ENCODE results near the gene NPAS2. TPM values are rescaled to one million over a fixed set of nuclear protein-coding genes. Genes with fewer than 3 reads are reported as not detected.
A peak's percentile ranks its signal among the peaks of the same experiment; 100 is the strongest.

The NPAS2 gene
- polyA plus RNA-seq, 3 donors from 2014 or later, result not detected

DNA sequence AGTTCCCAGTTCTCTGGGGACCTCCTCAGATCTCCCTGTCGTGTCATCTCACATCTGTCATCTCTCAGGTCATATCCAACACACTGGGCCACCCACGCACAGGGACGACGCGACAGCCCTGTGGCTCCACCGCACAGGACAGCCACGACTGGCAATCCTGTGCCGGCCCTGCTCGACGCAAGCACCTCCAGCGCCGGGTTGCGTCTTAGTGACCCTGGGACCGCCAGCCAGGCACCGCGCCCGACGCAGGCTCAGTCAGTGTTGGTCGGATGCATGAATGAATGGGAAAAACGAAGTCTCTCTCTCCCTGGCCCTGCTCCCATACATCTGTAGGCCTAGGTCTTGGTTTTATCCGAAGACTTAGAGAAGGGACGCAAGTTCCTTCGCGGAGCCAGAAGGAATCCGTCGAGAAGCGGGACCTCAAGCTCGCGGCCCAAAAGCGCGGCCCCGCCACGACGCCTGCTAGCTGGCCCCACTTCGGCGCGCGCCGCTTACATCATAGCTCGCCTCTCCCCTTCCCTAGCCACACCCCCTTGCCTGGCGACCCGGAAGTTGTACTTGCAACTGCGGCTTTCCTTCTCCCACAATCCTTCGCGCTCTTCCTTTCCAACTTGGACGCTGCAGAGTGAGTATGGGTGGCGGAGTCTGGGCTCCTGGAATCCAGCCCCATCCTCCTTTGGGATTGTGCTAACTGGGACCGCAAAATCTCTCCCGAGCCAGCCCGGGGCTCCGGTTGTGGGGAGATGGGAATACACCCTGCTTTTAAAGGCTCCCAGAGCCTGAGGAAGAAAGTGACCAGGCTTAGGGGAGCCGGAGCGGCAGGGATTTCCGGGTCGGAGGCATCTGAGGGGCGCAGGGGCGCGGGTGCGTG lies 182.0 kb downstream of the NPAS2 start, which contains the start of gene RPL31:
TSS of gene RPL31 (plus strand) at position 599 of the 871 bp plus-strand sequence. CDS start 413 bp downstream, outside the sequence.
- H3K4me1 Mint-ChIP-seq, result peaks cover 44 to 53% of the 10 kb centered on the region in 2 donors
- peaks cover 5 to 31% (median 14%) of the 10 kb centered on the region in 3 donors for H3K36me3 Mint-ChIP-seq
- H3K4me3 Mint-ChIP-seq, result peak within 1 kb of the TSS; percentile 91 to 98 (median 95)

DNA sequence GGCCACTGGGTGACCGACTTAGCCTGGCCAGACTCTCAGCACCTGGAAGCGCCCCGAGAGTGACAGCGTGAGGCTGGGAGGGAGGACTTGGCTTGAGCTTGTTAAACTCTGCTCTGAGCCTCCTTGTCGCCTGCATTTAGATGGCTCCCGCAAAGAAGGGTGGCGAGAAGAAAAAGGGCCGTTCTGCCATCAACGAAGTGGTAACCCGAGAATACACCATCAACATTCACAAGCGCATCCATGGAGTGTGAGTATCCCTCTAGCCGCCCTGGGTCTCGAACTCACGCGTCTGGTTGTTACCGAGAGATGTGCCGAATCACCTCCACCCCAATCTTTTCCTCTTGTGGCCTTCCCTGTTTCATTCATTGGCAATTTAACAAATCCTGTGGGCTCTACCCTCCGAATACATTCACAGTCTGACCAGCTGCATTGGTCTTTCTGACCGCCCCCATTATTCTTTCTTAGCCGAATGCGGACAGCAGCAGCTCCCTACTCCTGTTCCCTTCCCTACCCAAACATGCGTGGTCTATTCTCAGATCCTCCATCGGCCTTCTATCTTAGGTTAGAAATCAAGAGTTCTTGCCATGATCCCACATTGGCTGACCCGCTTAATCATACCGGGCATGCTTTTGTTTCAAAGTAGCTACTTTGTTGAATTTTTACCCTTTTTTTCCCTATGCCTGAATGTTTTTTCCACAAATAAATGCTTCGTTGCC lies 182.8 kb downstream of the NPAS2 start:
- peak in 1 of 3 donors; percentile 5 for DNase-seq
- Mint-ChIP-seq H3K9me3 (no peaks in the 10 kb centered on the region), H3K4me1 (peaks cover 44 to 59% of the 10 kb centered on the region in 2 donors), H3K27ac (peak overlapping the region; percentile 93 to 99 (median 96)), H3K36me3 (peaks cover 5 to 37% (median 19%) of the 10 kb centered on the region in 3 donors), H3K4me3 (peak overlapping the region; percentile 91 to 98 (median 95)), H3K27me3 (ENCODE audit: low read depth in 3 of 3) (peaks cover 5 to 11% (median 11%) of the 10 kb centered on the region in 3 donors)

More for the DNA sequence above, 182.0 kb downstream of the NPAS2 start, which contains the start of gene RPL31:
- DNase-seq, result peak; percentile 93 to 95 (median 95)
- H3K9me3 Mint-ChIP-seq, result no peaks in the 10 kb centered on the region
- peak within 1 kb of the TSS; percentile 93 to 99 (median 96) for H3K27ac Mint-ChIP-seq
- peaks cover 5 to 11% (median 11%) of the 10 kb centered on the region in 3 donors for H3K27me3 Mint-ChIP-seq (ENCODE audit: low read depth in 3 of 3)

DNA sequence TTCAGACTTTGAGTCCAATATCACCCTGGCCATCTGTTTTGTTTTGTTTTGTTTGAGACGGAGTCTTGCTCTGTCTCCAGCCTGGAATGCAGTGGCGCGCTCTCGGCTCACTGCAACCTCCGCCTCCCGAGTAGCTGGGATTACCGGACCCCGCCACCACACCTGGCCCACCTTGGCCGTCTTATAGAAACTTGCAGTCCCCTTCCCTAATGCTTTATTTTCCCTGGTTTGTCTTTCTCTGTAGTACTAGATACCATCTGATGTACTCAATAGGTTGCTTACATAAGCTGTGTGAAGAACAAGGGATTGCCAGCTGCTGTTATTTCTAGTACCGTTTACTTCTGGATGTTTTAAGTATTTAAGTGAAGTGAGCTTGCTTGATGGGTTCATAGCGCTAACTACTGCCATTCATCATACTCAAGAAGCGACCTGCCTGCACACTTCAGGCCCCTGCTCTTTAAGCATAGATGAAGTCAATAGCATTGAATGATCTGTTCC lies 183.4 kb downstream of the NPAS2 start:
- peak overlapping the region; percentile 93 to 99 (median 96) for H3K27ac Mint-ChIP-seq
- H3K9me3 Mint-ChIP-seq, result no peaks in the 10 kb centered on the region
- H3K4me3 Mint-ChIP-seq, result peak overlapping the region; percentile 91 to 98 (median 95)
- H3K4me1 Mint-ChIP-seq, result peaks cover 47 to 65% of the 10 kb centered on the region in 2 donors
- peaks cover 5 to 43% (median 23%) of the 10 kb centered on the region in 3 donors for H3K36me3 Mint-ChIP-seq
- no peak for DNase-seq
- peaks cover 5 to 11% (median 11%) of the 10 kb centered on the region in 3 donors for H3K27me3 Mint-ChIP-seq (ENCODE audit: low read depth in 3 of 3)

- DNase-seq, result no peak
- peaks cover 5 to 11% (median 11%) of the 10 kb centered on the region in 3 donors for H3K27me3 Mint-ChIP-seq (ENCODE audit: low read depth in 3 of 3)
- H3K4me1 Mint-ChIP-seq, result peaks cover 52 to 78% of the 10 kb centered on the region in 2 donors
- H3K27ac Mint-ChIP-seq, result peak overlapping the region in 5 of 6 donors; percentile 3 to 97 (median 93)
- peaks cover 5 to 43% (median 23%) of the 10 kb centered on the region in 3 donors for H3K36me3 Mint-ChIP-seq
- peak overlapping the region in 2 of 5 donors; percentile 9 to 23 for H3K4me3 Mint-ChIP-seq
- no peaks in the 10 kb centered on the region for H3K9me3 Mint-ChIP-seq
These were observed 184.8 kb downstream of the NPAS2 start for GRCh38 chr2:101004620-101005325.

- peaks cover 5 to 11% (median 11%) of the 10 kb centered on the region in 3 donors for H3K27me3 Mint-ChIP-seq (ENCODE audit: low read depth in 3 of 3)
- peak overlapping the region in 2 of 6 donors; percentile 29 to 45 for H3K27ac Mint-ChIP-seq
- no peaks in the 10 kb centered on the region for H3K9me3 Mint-ChIP-seq
- H3K36me3 Mint-ChIP-seq, result peaks cover 5 to 47% (median 23%) of the 10 kb centered on the region in 3 donors
- no peak overlapping the region for H3K4me3 Mint-ChIP-seq
- DNase-seq, result no peak
- H3K4me1 Mint-ChIP-seq, result peaks cover 52 to 77% of the 10 kb centered on the region in 2 donors
These were observed 186.3 kb downstream of the NPAS2 start for GRCh38 chr2:101006065-101006715.

GRCh38 chr2:101007415-101008345 lies 187.7 kb downstream of the NPAS2 start:
- no peaks in the 10 kb centered on the region for H3K9me3 Mint-ChIP-seq
- peak overlapping the region in 4 of 6 donors; percentile 9 to 51 (median 36) for H3K27ac Mint-ChIP-seq
- H3K4me1 Mint-ChIP-seq, result peaks cover 43 to 73% of the 10 kb centered on the region in 2 donors
- H3K4me3 Mint-ChIP-seq, result no peak overlapping the region
- H3K27me3 Mint-ChIP-seq (ENCODE audit: low read depth in 3 of 3), result peaks cover 0 to 5% (median 5%) of the 10 kb centered on the region in 3 donors
- no peak for DNase-seq
- H3K36me3 Mint-ChIP-seq, result peaks cover 5 to 47% (median 23%) of the 10 kb centered on the region in 3 donors

DNA sequence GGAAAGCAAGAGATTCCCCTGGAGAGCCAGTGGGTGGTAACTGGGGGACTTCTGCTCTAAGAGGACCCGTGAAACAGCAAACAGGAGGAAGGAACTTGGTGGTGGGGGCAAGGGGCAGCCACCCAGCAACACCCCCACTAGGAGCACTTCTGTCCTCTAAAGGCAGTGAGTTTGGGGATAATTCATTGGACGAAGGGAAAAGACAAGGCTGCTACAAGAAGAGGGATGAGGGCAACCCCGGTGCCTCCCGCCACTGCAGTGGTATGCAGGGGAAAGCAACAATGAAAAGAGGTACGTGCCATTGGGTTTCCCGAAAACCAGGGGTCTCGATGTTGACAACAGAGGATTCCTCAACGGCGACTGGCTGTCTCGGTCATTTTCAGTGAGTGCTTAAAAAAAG lies 191.2 kb downstream of the NPAS2 start:
- H3K9me3 Mint-ChIP-seq, result no peaks in the 10 kb centered on the region
- H3K27me3 Mint-ChIP-seq (ENCODE audit: low read depth in 3 of 3), result peaks cover 0 to 2% (median 0%) of the 10 kb centered on the region in 3 donors
- H3K36me3 Mint-ChIP-seq, result peaks cover 0 to 24% (median 9%) of the 10 kb centered on the region in 3 donors
- no peak overlapping the region for H3K4me3 Mint-ChIP-seq
- no peak for DNase-seq
- peak overlapping the region in 3 of 6 donors; percentile 21 to 76 (median 64) for H3K27ac Mint-ChIP-seq
- peaks cover 13 to 42% of the 10 kb centered on the region in 2 donors for H3K4me1 Mint-ChIP-seq

- Mint-ChIP-seq H3K9me3 (no peaks in the 10 kb centered on the region), H3K4me1 (peaks cover 11 to 37% of the 10 kb centered on the region in 2 donors), H3K36me3 (peaks cover 0 to 18% (median 9%) of the 10 kb centered on the region in 3 donors), H3K27ac (peak overlapping the region in 2 of 6 donors; percentile 25 to 57), H3K27me3 (ENCODE audit: low read depth in 3 of 3) (no peaks in the 10 kb centered on the region), H3K4me3 (no peak overlapping the region)
- no peak for DNase-seq
These were observed 192.2 kb downstream of the NPAS2 start for GRCh38 chr2:101012054-101012705.

- no peak overlapping the region for H3K4me3 Mint-ChIP-seq
These were observed 192.8 kb downstream of the NPAS2 start for GRCh38 chr2:101012706-101013181.

DNA sequence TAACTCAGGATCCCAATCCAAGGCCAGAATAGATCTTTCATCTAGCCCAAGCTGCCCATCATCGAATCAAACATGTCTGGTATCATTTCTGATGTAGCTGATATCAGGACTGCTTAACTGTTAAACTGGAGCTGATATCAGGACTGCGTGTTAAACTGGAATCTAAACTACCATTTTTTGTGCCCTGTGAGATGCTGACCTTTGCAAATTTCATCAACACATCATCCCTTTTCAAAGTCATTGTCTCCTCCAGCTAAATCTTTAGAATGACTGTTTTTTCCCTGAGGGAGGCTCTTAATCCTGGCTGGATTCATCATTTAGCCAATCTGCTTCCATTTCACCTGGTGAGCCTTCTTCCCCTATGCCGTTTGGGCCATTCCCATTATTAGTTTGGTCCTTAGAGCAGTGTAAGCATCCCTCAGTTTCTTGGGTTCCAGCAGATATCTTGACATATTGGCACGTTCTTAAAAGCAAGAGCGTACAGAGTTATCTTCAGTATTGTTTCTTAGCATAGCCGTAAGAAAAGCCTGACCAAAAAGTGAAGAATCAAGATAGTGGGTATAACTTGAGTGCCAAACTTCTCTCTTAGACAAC lies 194.4 kb downstream of the NPAS2 start:
- Mint-ChIP-seq H3K27me3 (ENCODE audit: low read depth in 3 of 3) (no peaks in the 10 kb centered on the region), H3K4me1 (peaks cover 3 to 16% of the 10 kb centered on the region in 2 donors), H3K9me3 (no peaks in the 10 kb centered on the region), H3K4me3 (no peak overlapping the region), H3K27ac (no peak overlapping the region), H3K36me3 (peaks cover 0 to 8% (median 0%) of the 10 kb centered on the region in 3 donors)
- no peak for DNase-seq

More at GRCh38 chr2:101012706-101013181, 192.8 kb downstream of the NPAS2 start:
- peak; percentile 31 to 44 (median 38) for DNase-seq
- H3K9me3 Mint-ChIP-seq, result no peaks in the 10 kb centered on the region
- H3K4me1 Mint-ChIP-seq, result peaks cover 11 to 32% of the 10 kb centered on the region in 2 donors
- H3K27me3 Mint-ChIP-seq (ENCODE audit: low read depth in 3 of 3), result no peaks in the 10 kb centered on the region
- peak overlapping the region in 4 of 6 donors; percentile 23 to 70 (median 41) for H3K27ac Mint-ChIP-seq
- peaks cover 0 to 14% (median 4%) of the 10 kb centered on the region in 3 donors for H3K36me3 Mint-ChIP-seq

- Mint-ChIP-seq H3K27me3 (ENCODE audit: low read depth in 3 of 3) (no peaks in the 10 kb centered on the region), H3K36me3 (peaks cover 0 to 3% (median 0%) of the 10 kb centered on the region in 3 donors), H3K4me3 (no peak overlapping the region), H3K4me1 (peaks cover 3 to 6% of the 10 kb centered on the region in 2 donors), H3K27ac (no peak overlapping the region), H3K9me3 (no peaks in the 10 kb centered on the region)
- no peak for DNase-seq
These were observed 197.4 kb downstream of the NPAS2 start for GRCh38 chr2:101017371-101017770.
